Upper lobe of right lung (tissue), 1 donor: ENCODE data around the gene KRTAP5-10. TPM values are rescaled to one million over a fixed set of nuclear protein-coding genes. Genes with fewer than 3 reads are reported as not detected.
"Not testable (repeated sequence)": the region's sequence is repeated elsewhere in the genome, so short reads cannot be mapped to it uniquely, and the experiment has no call there.

Source experiments
- ATAC-seq: fragments of 200-7000 bp; cut with Tn5 transposase; one replicate; pipeline ENCODE4 v1.9.1; 2020; ENCODE audit warnings: mild to moderate bottlenecking, moderate library complexity
- DNase-seq: peaks from one replicate; pipeline ENCODE4 v3.0.0-alpha.2; 2020
- H3K27ac ChIP-seq: fragments of 200-600 bp; one replicate; pipeline ENCODE4 v1.8.0; 2022
- H3K27me3 ChIP-seq: fragments of 200-600 bp; one replicate; pipeline ENCODE4 v1.8.0; 2022; ENCODE audit warnings: mild to moderate bottlenecking
- H3K36me3 ChIP-seq: fragments of 200-600 bp; one replicate; pipeline ENCODE4 v1.8.0; 2022
- H3K4me1 ChIP-seq: fragments of 200-600 bp; one replicate; pipeline ENCODE4 v1.8.0; 2022
- H3K4me3 ChIP-seq: fragments of 200-600 bp; one replicate; pipeline ENCODE4 v1.8.0; 2022; ENCODE audit warnings: mild to moderate bottlenecking
- H3K9me3 ChIP-seq: fragments of 200-600 bp; one replicate; pipeline ENCODE4 v1.8.0; 2022
- intact Hi-C: fragments of 100-400 bp; cut with DNase I; formaldehyde crosslinking; loops from one replicate; pipeline ENCODE4 v1.11.0; 2022
- total RNA-seq: library from RNA; stranded (reverse); fragmentation: NEBNext Ultra II Directional; extraction: Animal tissue kit (Norgen Biotek cat#: 25700); gene quantifications from one replicate; pipeline ENCODE4 v1.2.1, GENCODE V29; 2021
- TF ChIP-seq, protein P1 (sequence below): fragments of 200-600 bp; IDR thresholded peaks from one replicate; pipeline ENCODE4 v1.8.0; 2022; ENCODE audit warnings: antibody characterized with exemption
- donor health status: DM: no; HTN: yes; CAD: no; lungs with severe emphysema.

KRTAP5-10 gene
- total RNA-seq, 1 donor from 2014 or later: not detected

DNA sequence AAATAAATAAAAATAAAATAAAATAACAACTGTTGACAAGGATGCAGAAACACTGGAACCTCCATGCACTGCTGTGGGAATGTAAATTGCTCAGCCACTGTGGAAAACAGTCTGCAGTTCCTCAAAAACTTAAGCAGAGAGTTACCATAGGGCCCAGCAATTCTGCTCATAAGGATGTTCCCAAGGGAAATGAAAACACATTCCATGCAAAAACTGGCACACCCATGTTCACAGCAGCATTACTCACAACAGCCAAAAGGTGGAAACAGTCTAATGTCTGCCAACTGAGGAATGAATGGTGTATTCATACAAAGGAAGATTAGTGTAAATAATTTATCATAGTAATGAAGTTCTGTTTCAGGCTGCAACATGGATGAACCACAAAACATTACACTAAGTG is 3.2 kb upstream of the KRTAP5-10 start:
- Histone ChIP-seq H3K4me3 (no peak overlapping the region), H3K27ac (no peak overlapping the region), H3K36me3 (no peaks in the 10 kb centered on the region), H3K4me1 (no peaks in the 10 kb centered on the region), H3K9me3 (no peaks in the 10 kb centered on the region), H3K27me3 (peaks cover 4% of the 10 kb centered on the region)
- DNase-seq (no peak), ATAC-seq (no peak)
- intact Hi-C loops: no loop called here
- TF ChIP-seq, protein P1, sequence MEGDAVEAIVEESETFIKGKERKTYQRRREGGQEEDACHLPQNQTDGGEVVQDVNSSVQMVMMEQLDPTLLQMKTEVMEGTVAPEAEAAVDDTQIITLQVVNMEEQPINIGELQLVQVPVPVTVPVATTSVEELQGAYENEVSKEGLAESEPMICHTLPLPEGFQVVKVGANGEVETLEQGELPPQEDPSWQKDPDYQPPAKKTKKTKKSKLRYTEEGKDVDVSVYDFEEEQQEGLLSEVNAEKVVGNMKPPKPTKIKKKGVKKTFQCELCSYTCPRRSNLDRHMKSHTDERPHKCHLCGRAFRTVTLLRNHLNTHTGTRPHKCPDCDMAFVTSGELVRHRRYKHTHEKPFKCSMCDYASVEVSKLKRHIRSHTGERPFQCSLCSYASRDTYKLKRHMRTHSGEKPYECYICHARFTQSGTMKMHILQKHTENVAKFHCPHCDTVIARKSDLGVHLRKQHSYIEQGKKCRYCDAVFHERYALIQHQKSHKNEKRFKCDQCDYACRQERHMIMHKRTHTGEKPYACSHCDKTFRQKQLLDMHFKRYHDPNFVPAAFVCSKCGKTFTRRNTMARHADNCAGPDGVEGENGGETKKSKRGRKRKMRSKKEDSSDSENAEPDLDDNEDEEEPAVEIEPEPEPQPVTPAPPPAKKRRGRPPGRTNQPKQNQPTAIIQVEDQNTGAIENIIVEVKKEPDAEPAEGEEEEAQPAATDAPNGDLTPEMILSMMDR: no peak

DNA sequence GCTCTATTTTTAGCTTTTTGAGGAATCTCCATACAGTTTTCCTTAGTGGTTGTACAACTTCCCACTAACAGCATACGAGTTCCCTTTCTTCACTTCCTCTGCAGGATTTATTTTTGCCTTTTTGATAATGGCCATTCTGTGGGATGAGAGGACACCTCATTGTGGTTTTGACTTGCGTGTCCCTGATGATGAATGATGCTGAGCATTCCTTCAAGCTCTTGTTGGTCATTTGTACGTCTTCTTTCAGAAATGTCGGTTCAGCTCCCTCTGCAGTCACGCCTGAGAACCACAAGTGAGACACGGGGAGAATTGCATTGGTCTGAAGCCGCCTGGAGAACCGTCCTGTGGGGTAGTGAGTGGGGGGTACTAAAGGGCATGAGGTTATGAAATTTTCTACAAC is 2.0 kb upstream of the KRTAP5-10 start:
- H3K36me3 ChIP-seq: no peaks in the 10 kb centered on the region
- TF ChIP-seq, protein P1: peak; percentile 19
- DNase-seq (no peak), ATAC-seq (peak; percentile 56)
- no peak overlapping the region for H3K27ac ChIP-seq
- no peak overlapping the region for H3K4me3 ChIP-seq
- H3K9me3 ChIP-seq: no peaks in the 10 kb centered on the region
- H3K4me1 ChIP-seq: no peaks in the 10 kb centered on the region
- intact Hi-C loops: no loop called here
- peaks cover 4% of the 10 kb centered on the region for H3K27me3 ChIP-seq

DNA sequence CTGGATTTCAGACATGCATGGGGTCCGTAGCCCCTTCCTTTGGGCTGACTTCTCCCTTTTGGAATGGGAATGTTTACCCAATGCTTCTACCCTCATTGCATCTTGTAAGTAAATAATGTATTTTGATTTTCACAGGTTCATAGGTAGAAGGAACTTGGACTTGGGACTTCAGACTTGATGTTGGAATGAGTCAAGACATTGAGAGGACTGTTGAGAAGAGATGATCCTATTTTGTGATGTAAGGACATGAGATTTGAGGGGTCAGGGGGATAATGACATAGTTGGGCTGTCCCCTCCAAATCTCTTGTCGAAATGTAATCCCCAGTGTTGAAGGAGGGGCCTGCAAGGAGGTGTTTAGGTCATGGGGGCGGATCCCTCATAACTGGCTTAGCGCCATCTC is 933 bp upstream of the KRTAP5-10 start:
- no peak for DNase-seq
- intact Hi-C loops: no loop called here
- no peaks in the 10 kb centered on the region for H3K9me3 ChIP-seq
- no peaks in the 10 kb centered on the region for H3K4me1 ChIP-seq
- peaks cover 4% of the 10 kb centered on the region for H3K27me3 ChIP-seq
- H3K4me3 ChIP-seq: no peak overlapping the region
- TF ChIP-seq, protein P1: no peak
- ATAC-seq: no peak
- no peak overlapping the region for H3K27ac ChIP-seq
- no peaks in the 10 kb centered on the region for H3K36me3 ChIP-seq

DNA sequence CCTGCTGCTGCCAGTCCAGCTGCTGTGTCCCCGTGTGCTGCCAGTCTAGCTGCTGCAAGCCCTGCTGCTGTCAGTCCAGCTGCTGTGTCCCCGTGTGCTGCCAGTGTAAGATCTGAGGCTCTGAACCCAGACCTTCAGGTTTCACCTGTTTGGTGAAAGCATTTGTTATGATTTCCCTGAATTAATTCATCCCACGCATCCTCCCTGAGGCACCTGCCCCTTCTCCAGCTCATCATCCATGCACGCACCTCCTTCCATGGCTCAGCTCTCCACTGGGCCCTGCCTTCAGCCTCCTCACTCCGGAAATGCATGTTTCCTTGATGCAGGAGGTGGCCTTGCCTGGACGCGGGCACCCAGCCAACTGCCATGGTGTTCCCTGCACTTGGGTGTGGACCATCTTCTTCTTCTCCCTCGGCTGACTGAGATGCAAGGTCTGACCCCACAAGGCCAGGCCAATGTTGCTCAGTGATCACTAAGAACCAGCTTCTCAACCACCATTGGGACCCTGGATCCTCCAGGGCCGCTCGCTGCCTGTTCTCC is 788 bp downstream of the KRTAP5-10 start:
- ATAC-seq: no peak
- DNase-seq: no peak
- intact Hi-C loops: no loop called here
- Histone ChIP-seq H3K36me3 (no peaks in the 10 kb centered on the region), H3K4me3 (no peak overlapping the region), H3K9me3 (no peaks in the 10 kb centered on the region), H3K4me1 (no peaks in the 10 kb centered on the region), H3K27ac (no peak overlapping the region), H3K27me3 (peaks cover 4% of the 10 kb centered on the region)
- TF ChIP-seq, protein P1: no peak

DNA sequence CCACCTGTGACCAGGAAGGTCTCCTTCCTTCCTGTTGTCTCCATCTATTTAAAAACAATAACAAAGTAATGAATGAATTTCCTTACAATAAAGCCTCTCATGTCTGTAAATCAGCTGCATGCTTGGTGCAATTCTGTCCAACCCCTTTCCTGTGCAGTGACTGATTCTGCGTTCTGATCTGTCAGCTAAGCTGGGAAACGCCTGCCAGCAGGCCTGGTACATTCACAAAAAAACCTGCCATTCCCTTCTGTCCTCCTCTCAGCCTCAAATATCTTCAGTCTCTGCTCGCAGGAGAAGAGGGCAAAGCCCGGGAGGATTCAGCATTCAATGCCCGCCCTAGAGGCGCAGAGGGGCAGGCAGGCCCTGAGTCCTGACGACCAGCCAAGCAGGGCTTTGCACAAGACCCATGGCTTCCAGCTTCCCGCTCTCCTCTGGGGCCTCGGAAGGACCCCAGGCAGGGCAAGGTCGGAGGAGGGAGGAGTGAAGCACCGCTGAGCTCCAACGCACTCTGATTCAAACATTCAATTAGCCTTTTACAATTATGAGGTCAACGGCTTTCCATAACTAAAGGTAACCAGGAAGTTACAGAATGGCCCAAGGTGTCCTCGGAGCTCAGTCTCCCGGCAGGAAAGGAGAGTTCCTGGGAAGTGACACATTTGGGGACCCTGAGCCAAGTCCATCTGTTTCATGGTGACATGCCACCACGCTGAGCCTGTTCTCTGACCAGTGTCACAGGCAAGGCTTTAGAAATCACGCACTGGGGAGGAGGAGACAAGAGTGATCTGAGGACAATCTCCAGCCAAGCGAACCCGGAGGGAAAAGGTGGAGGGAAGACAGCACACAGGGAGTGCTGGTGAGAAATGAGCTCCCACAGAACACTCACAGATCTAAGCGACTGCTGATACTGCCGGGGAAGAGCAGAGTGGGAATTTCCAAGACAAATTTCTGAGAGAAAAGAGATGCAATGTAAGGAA is 1.6 kb downstream of the KRTAP5-10 start:
- ATAC-seq, H3K4me3 ChIP-seq: not testable (repeated sequence)

DNA sequence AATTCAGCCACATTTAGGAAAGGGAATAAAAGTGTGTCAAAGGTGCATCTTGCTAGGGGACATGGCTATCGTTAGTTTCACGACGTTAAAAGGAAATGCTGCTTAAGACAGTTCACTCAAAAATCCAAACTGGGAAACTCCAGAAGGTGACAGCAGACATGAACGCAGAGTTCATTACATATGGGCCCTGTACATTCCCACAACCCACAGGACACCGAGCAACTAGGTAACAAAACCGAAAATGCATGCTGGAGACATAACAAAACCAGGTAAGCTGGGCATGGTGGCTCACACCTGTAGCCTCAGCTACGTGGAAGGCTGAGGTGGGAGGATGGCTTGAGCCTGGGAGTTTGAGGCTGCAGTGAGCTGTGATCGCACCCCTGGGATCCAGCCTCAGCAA is 2.3 kb downstream of the KRTAP5-10 start:
- H3K4me3 ChIP-seq, H3K9me3 ChIP-seq, H3K4me1 ChIP-seq, intact Hi-C loops, DNase-seq, H3K27me3 ChIP-seq, ATAC-seq, H3K36me3 ChIP-seq, H3K27ac ChIP-seq: not testable (repeated sequence)

More for the DNA sequence above, 1.6 kb downstream of the KRTAP5-10 start:
- H3K36me3 ChIP-seq, H3K9me3 ChIP-seq, DNase-seq, H3K4me1 ChIP-seq, intact Hi-C loops, H3K27ac ChIP-seq, H3K27me3 ChIP-seq: not testable (repeated sequence)
